MM.1S (cell line): ENCODE measurements around the gene SCFD2.

Source experiments
- EZH2 ChIP-seq: fragments of 300-600 bp; sonication (generic); optimal IDR thresholded peaks from 2 replicates; pipeline ENCODE3; 2017; ENCODE audit warnings: low read depth, mild to moderate bottlenecking, antibody characterized with exemption, low read length, mixed read lengths
- EZH2phosphoT487 ChIP-seq: fragments of 300-600 bp; sonication (generic); IDR thresholded peaks from 2 replicates; pipeline ENCODE4 v1.6.1; 2018; ENCODE audit warnings: antibody characterized with exemption, low read length
- TF ChIP-seq, protein P1 (sequence below): fragments of 300-600 bp; sonication (generic); IDR thresholded peaks from 2 replicates; pipeline ENCODE4 v1.5.1; 2016; ENCODE audit warnings: antibody characterized with exemption, low read length, mixed read lengths

DNA sequence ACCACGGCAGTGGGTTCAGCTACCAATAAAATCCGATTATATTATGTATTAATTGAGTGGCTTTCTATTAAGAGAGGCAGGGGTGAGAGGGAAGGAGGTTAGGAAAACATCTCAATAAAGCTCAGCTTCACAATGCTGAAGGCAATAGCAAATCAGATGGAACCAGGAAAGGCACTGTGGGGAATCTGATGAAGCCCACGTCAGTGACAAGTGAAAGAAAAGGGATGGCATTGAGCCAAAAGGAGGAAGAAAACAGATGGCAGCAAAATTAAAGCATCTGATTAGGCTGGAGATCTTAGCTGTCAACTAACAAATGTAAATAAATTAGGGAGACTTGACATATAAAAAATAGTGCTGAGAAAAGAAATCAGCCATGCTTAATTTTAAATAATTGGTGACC is 322.8 kb downstream of the SCFD2 start:
- TF ChIP-seq EZH2, result no peak
- no peak for TF ChIP-seq EZH2phosphoT487
- TF ChIP-seq, protein P1, sequence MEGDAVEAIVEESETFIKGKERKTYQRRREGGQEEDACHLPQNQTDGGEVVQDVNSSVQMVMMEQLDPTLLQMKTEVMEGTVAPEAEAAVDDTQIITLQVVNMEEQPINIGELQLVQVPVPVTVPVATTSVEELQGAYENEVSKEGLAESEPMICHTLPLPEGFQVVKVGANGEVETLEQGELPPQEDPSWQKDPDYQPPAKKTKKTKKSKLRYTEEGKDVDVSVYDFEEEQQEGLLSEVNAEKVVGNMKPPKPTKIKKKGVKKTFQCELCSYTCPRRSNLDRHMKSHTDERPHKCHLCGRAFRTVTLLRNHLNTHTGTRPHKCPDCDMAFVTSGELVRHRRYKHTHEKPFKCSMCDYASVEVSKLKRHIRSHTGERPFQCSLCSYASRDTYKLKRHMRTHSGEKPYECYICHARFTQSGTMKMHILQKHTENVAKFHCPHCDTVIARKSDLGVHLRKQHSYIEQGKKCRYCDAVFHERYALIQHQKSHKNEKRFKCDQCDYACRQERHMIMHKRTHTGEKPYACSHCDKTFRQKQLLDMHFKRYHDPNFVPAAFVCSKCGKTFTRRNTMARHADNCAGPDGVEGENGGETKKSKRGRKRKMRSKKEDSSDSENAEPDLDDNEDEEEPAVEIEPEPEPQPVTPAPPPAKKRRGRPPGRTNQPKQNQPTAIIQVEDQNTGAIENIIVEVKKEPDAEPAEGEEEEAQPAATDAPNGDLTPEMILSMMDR, result no peak
